Measurements from ENCODE around the gene DGKH. TPM values are rescaled to one million over a fixed set of nuclear protein-coding genes. Genes with fewer than 3 reads are reported as not detected.

Gene DGKH
- total and polyA plus RNA-seq, 9 of the 15 experiments (the other 6 are each of a cell fraction or from before 2014, with no cell fraction given): 0.38 to 4.4 (median 3.1) TPM

- TF ChIP-seq CHD7 (IDR thresholded peaks at IDR 0.05; ENCODE audit: low read depth, low read length) (no peak), CBX1 (IDR thresholded peaks at IDR 0.05; ENCODE audit: low read depth) (no peak)
These were observed 46.4 kb upstream of the DGKH start (continued) for GRCh38 chr13:42002066-42002465.

Measured in K562 (cell line).